Mammary epithelial cell (primary cell): ENCODE data around the gene SMIM36.

Experiments used
- CTCF ChIP-seq, 2 donors: IDR thresholded peaks in 1 of 2; conservative IDR thresholded peaks in 1 of 2; 2 replicates each; pipeline ENCODE4 v1.5.1; 2011 to 2012; ENCODE audit warnings: inconsistent platforms in 2 of 2, low read length in 2 of 2, mild to moderate bottlenecking in 2 of 2, control low read depth in 1 of 2, low read depth in 1 of 2; ENCODE audit not compliant: insufficient read depth in 1 of 2; ENCODE audit errors: extremely low read depth in 1 of 2
- EZH2 ChIP-seq: IDR thresholded peaks from 2 replicates; pipeline ENCODE4 v1.6.1; 2012; ENCODE audit warnings: low read length, inconsistent platforms, borderline replicate concordance

DNA sequence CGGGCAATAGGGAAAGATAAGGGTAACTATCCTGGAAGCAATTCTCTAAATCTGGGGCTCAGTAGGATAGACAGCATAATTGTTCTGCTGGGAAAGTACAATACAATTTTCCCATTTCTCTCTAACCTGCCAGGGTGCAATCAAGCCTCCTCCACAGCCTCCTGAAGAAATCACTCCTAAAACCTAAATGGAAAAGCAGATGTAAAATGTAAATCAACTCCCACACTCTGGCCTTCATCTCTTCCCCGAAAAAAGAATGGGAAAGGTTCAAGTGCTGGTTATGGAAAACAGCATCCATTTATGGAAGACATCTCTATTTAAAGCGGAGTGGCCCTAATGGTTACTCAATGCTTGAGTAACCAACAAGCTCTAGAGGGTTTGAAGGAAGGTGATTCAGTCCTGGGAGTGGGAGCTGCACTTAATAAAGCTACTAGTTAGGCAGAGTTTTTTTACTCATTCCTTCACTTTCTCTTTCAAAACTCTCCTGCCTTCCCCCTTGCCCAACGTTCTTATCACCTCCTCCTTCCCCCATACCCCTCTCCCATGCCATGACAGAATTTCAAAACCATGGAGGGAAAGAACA lies 94.7 kb downstream of the SMIM36 start:
- TF ChIP-seq CTCF (conservative IDR thresholded peaks at IDR 0.05 in 1 of 2, IDR thresholded peaks at IDR 0.05 in 1 of 2; ENCODE audit: extremely low read depth in 1 of 2, insufficient read depth in 1 of 2, low read depth in 1 of 2, low read length in 2 of 2) (no peak), EZH2 (no peak)
